Measurements from ENCODE around the gene OR10A4. TPM values are rescaled to one million over a fixed set of nuclear protein-coding genes. Genes with fewer than 3 reads are reported as not detected.

OR10A4 gene
- total and polyA plus RNA-seq, 10 of the 15 experiments (the other 5 are each of a cell fraction or from before 2014, with no cell fraction given), result not detected

DNA sequence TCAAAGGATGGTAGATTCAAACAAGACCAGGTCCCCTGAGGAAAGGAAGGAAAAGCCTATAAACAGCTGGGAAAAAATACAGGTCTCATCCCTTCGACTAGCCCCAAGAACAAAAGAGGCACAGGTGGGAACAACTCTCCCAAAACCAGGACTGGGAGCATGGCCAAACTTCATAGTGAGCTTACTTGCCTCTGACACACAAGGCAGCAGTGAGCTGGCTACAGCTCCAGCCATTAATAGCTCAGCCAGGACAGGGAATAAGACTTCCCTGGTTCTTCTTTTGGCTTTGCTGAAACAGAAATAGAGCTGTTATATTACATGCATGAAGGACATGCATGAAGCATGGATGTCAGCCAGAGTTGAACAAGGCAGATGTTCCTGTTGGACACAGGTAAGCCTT, 13.5 kb upstream of the OR10A4 start, which contains the start of gene OR10A2:
TSS of gene OR10A2 (plus strand) at position 97 of the 400 bp plus-strand sequence. CDS start 6,698 bp downstream, outside the sequence.
- intact Hi-C loops (cut with micrococcal nuclease; ENCODE audit: unreplicated experiment), result no loop called here
- Histone ChIP-seq H3K79me2 (ENCODE audit: control insufficient read depth, insufficient read depth, low read length) (no peaks in the 10 kb centered on the region), H3K27me3 (replicated peaks in 1 of 2; ENCODE audit: control insufficient read depth in 2 of 2, insufficient read depth in 2 of 2, low read length in 1 of 2) (no peaks in the 10 kb centered on the region), H3K36me3 (ENCODE audit: control insufficient read depth in 2 of 2, insufficient read depth in 2 of 2, low read length in 1 of 2) (no peaks in the 10 kb centered on the region), H3K4me2 (ENCODE audit: control insufficient read depth, insufficient read depth) (no peak within 1 kb of the TSS), H3K4me1 (ENCODE audit: control insufficient read depth, insufficient read depth, low read length) (no peaks in the 10 kb centered on the region), H4K20me1 (ENCODE audit: control insufficient read depth, insufficient read depth) (no peaks in the 10 kb centered on the region; the same call in 1 of the 2 replicates), H3K9me3 (replicated peaks; ENCODE audit: control insufficient read depth, insufficient read depth, low read length) (no peaks in the 10 kb centered on the region), H2AFZ (ENCODE audit: control insufficient read depth, low read depth, low read length) (no peak within 1 kb of the TSS), H3K27ac (ENCODE audit: control insufficient read depth, insufficient read depth) (no peak within 1 kb of the TSS), H3K4me3 (no peak within 1 kb of the TSS), H3K9ac (ENCODE audit: control insufficient read depth, insufficient read depth, low read length) (no peak within 1 kb of the TSS)
- no peak for FAIRE-seq
- DNase-seq (ENCODE audit: low read depth, low spot score), result no peak
- in situ Hi-C loops (cut with MboI), result no loop called here
- RAD21 ChIA-PET (ENCODE audit: unreplicated experiment), result no interaction called here
- TF ChIP-seq RB1 (IDR thresholded peaks at IDR 0.05; ENCODE audit: borderline replicate concordance), result no peak
- TF ChIP-seq EP300 (IDR thresholded peaks at IDR 0.05; ENCODE audit: borderline replicate concordance in 1 of 2, control insufficient read depth in 1 of 2, low read depth in 2 of 2, low read length in 2 of 2), result no peak
- TF ChIP-seq, protein P1, sequence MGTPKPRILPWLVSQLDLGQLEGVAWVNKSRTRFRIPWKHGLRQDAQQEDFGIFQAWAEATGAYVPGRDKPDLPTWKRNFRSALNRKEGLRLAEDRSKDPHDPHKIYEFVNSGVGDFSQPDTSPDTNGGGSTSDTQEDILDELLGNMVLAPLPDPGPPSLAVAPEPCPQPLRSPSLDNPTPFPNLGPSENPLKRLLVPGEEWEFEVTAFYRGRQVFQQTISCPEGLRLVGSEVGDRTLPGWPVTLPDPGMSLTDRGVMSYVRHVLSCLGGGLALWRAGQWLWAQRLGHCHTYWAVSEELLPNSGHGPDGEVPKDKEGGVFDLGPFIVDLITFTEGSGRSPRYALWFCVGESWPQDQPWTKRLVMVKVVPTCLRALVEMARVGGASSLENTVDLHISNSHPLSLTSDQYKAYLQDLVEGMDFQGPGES (IDR thresholded peaks at IDR 0.05), result no peak
- no peak for TF ChIP-seq TCF3 (IDR thresholded peaks at IDR 0.05; ENCODE audit: borderline replicate concordance, insufficient read depth, low read depth, low read length)
- no peak for TF ChIP-seq CHD4 (IDR thresholded peaks at IDR 0.05)
- TF ChIP-seq HDAC6 (IDR thresholded peaks at IDR 0.05; ENCODE audit: unreplicated experiment), result no peak
- TF ChIP-seq SREBF1 (IDR thresholded peaks at IDR 0.05; ENCODE audit: low read length), result no peak
- no peak for TF ChIP-seq SMAD5 (IDR thresholded peaks at IDR 0.05; ENCODE audit: low read depth)
- TF ChIP-seq, protein P2, sequence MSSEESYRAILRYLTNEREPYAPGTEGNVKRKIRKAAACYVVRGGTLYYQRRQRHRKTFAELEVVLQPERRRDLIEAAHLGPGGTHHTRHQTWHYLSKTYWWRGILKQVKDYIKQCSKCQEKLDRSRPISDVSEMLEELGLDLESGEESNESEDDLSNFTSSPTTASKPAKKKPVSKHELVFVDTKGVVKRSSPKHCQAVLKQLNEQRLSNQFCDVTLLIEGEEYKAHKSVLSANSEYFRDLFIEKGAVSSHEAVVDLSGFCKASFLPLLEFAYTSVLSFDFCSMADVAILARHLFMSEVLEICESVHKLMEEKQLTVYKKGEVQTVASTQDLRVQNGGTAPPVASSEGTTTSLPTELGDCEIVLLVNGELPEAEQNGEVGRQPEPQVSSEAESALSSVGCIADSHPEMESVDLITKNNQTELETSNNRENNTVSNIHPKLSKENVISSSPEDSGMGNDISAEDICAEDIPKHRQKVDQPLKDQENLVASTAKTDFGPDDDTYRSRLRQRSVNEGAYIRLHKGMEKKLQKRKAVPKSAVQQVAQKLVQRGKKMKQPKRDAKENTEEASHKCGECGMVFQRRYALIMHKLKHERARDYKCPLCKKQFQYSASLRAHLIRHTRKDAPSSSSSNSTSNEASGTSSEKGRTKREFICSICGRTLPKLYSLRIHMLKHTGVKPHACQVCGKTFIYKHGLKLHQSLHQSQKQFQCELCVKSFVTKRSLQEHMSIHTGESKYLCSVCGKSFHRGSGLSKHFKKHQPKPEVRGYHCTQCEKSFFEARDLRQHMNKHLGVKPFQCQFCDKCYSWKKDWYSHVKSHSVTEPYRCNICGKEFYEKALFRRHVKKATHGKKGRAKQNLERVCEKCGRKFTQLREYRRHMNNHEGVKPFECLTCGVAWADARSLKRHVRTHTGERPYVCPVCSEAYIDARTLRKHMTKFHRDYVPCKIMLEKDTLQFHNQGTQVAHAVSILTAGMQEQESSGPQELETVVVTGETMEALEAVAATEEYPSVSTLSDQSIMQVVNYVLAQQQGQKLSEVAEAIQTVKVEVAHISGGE (CRISPR knock-in tag; IDR thresholded peaks at IDR 0.05), result no peak
- TF ChIP-seq JUNB (IDR thresholded peaks at IDR 0.05), result no peak
- POLR2A ChIA-PET, result no interaction called here
- WGBS (ENCODE audit: insufficient coverage, insufficient replicate concordance, low lambda C conversion rate, missing lambda C conversion rate), result 6% methylated on average over 1 of the region's 1 CpG
- CTCF ChIA-PET, result interaction anchor here (0.6 to 3.2 kb wide), 3 partner anchors 25 to 358 kb away, joined by 3 to 9 read pairs (median 4); no protein-coding TSS in a partner anchor
- no peak for ATAC-seq
- SMC1A ChIA-PET (ENCODE audit: uncharacterized antibody, unreplicated experiment), result interaction anchor here (0.7 to 0.9 kb wide), 2 partner anchors 9 to 13 kb away, joined by 3 read pairs; no protein-coding TSS in a partner anchor
- no TSS peak for BruUV-seq (replicated peaks)
